Right lobe of liver (tissue), 6 donors: Measurements from ENCODE around the gene SLC38A10. TPM values are rescaled to one million over a fixed set of nuclear protein-coding genes. Genes with fewer than 3 reads are reported as not detected.
"Not testable (repeated sequence)": the region's sequence is repeated elsewhere in the genome, so short reads cannot be mapped to it uniquely, and the experiment has no call there.

Source experiments
- ATAC-seq, 4 donors: fragments of 200-7000 bp; cut with Tn5 transposase; one replicate each; pipeline ENCODE4 v1.9.1; 2020; ENCODE audit warnings: mild to moderate bottlenecking in 4 of 4, moderate library complexity in 4 of 4
- DNase-seq, 3 donors: peaks; one replicate each; pipeline ENCODE4 v3.0.0-alpha.2; 2020
- H3K27ac ChIP-seq, 3 donors: fragments of 200-600 bp; one replicate each; pipeline ENCODE4 v1.8.0; 2022
- H3K27me3 ChIP-seq, 2 donors: fragments of 200-600 bp; one replicate each; pipeline ENCODE4 v1.8.0; 2022
- H3K36me3 ChIP-seq, 4 donors: fragments of 200-600 bp; sonication (generic) in 1 of 4; one replicate each; pipeline versions ENCODE4 v1.5.1 to v1.8.0; 2017 to 2022; ENCODE audit warnings: control low read depth in 1 of 4
- H3K4me1 ChIP-seq, 4 donors: fragments of 200-600 bp; sonication (generic) in 1 of 4; one replicate each; pipeline versions ENCODE4 v1.5.1 to v1.8.0; 2017 to 2022; ENCODE audit warnings: control low read depth in 1 of 4
- H3K4me3 ChIP-seq, 3 donors: fragments of 200-600 bp; one replicate each; pipeline ENCODE4 v1.8.0; 2022
- H3K9me3 ChIP-seq, 4 donors: fragments of 200-600 bp; sonication (generic) in 1 of 4; one replicate each; pipeline versions ENCODE4 v1.5.1 to v1.8.0; 2017 to 2022; ENCODE audit warnings: control low read depth in 1 of 4
- CTCF ChIP-seq, 4 donors: fragments of 200-600 bp in 3 of 4; fragments of 450-650 bp in 1 of 4; IDR thresholded peaks; one replicate each; pipeline versions ENCODE4 v1.5.1 to v1.8.0; 2016 to 2022; ENCODE audit warnings: antibody characterized with exemption in 4 of 4, mild to moderate bottlenecking in 2 of 4
- POLR2A ChIP-seq: fragments of 450-650 bp; IDR thresholded peaks from one replicate; pipeline ENCODE4 v1.6.1; 2017; ENCODE audit warnings: antibody characterized with exemption, mild to moderate bottlenecking
- WGBS: methylation state at CpG from one replicate; pipeline ENCODE4 v1.1.6; 2018; ENCODE audit warnings: low coverage, low lambda C conversion rate; ENCODE audit not compliant: insufficient coverage; ENCODE audit errors: missing lambda C conversion rate; 5-methylcytosine and 5-hydroxymethylcytosine counted together
- intact Hi-C, 2 donors: fragments of 100-400 bp; cut with DNase I; formaldehyde crosslinking; loops; one replicate each; pipeline versions ENCODE4 v1.11.2 to v1.14.1; 2022
- total RNA-seq, 6 experiments: library from RNA; depleted of rRNA in 2 of 6; stranded (reverse); fragments of >200 nt in 2 of 6; fragmentation: NEBNext Ultra II Directional in 3 of 6; extraction: Animal tissue kit (Norgen Biotek cat#: 25700) in 3 of 6; gene quantifications; one replicate each; pipeline versions ENCODE4 v1.1.0 to v1.2.4, GENCODE V29; 2016 to 2023
- donor health status: DM: no; HTN: yes; CAD: no.
- donor health status: DM: no; HTN: no; CAD: no.
- donor health status: DM: no; HTN: no; CAD: no.
- donor health status: DM: no; HTN: yes; CAD: no.
- donor health status: DM: no; HTN: yes; CAD: no.

Gene SLC38A10
- total RNA-seq, 6 experiments from 2014 or later, result 60.9 to 104 (median 86.1) TPM

- whole genome bisulfite sequencing, result 82% methylated on average over 11 of the region's 19 CpGs
- Histone ChIP-seq H3K4me3 (no peak overlapping the region), H3K36me3 (no peaks in the 10 kb centered on the region), H3K4me1 (peaks cover 0 to 19% (median 4%) of the 10 kb centered on the region in 4 donors), H3K27me3 (no peaks in the 10 kb centered on the region), H3K27ac (no peak overlapping the region), H3K9me3 (no peaks in the 10 kb centered on the region)
- intact Hi-C loops, result no loop called here
- ATAC-seq (no peak), DNase-seq (no peak)
- TF ChIP-seq POLR2A (no peak), CTCF (IDR thresholded peaks at IDR 0.05) (no peak)
Observed at GRCh38 chr17:81310949-81311550, 15.9 kb upstream of the SLC38A10 start.

- intact Hi-C loops, result no loop called here
- Histone ChIP-seq H3K4me3 (peak overlapping the region in 2 of 3 donors; percentile 21 to 64), H3K36me3 (no peaks in the 10 kb centered on the region), H3K4me1 (peaks cover 0 to 19% (median 4%) of the 10 kb centered on the region in 4 donors), H3K27me3 (no peaks in the 10 kb centered on the region), H3K9me3 (no peaks in the 10 kb centered on the region), H3K27ac (peak overlapping the region; percentile 74 to 97 (median 93))
- TF ChIP-seq CTCF (IDR thresholded peaks at IDR 0.05), result no peak
- TF ChIP-seq POLR2A, result no peak
- WGBS, result no CpG with 5 or more reads among the region's 36 CpGs
- ATAC-seq (no peak), DNase-seq (no peak)
Observed at GRCh38 chr17:81309859-81310839, 15.0 kb upstream of the SLC38A10 start.

GRCh38 chr17:81309140-81309858, 14.2 kb upstream of the SLC38A10 start:
- Histone ChIP-seq H3K9me3 (no peaks in the 10 kb centered on the region), H3K27me3 (no peaks in the 10 kb centered on the region), H3K4me3 (peak overlapping the region; percentile 48 to 64 (median 58)), H3K4me1 (peaks cover 0 to 24% (median 6%) of the 10 kb centered on the region in 4 donors), H3K36me3 (no peaks in the 10 kb centered on the region), H3K27ac (peak overlapping the region; percentile 74 to 97 (median 93))
- 0% methylated on average over 16 of the region's 22 CpGs for WGBS
- intact Hi-C loops, result no loop called here
- ATAC-seq (peak; percentile 93 to 95 (median 94)), DNase-seq (peak; percentile 95 to 96 (median 95))
- TF ChIP-seq POLR2A (peak; percentile 65), CTCF (IDR thresholded peaks at IDR 0.05) (peak; percentile 48 to 79 (median 50))

DNA sequence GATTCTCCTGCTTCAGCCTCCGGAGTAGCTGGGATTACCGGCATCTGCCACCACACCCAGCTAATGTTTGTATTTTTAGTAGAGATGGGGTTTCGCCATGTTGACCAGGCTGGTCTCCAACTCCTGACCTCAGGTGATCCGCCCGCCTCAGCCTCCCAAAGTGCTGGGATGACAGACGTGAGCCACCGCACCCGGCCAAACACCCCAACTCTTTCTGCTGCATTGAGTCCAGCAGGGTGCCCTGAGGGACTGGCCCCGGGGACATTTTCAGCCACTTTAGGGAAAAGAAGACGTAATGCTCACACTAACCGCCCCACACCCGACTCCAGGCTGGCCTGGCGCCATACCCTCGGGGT, 13.7 kb upstream of the SLC38A10 start:
- H3K9me3 ChIP-seq, intact Hi-C loops, H3K36me3 ChIP-seq, DNase-seq, H3K27me3 ChIP-seq: not testable (repeated sequence)
- Histone ChIP-seq H3K4me3 (peak overlapping the region; percentile 48 to 64 (median 58)), H3K4me1 (peaks cover 0 to 29% (median 8%) of the 10 kb centered on the region in 4 donors), H3K27ac (peak overlapping the region; percentile 74 to 97 (median 93))
- peak; percentile 1 to 35 (median 28) for ATAC-seq
- WGBS, result 21% methylated on average over 8 of the region's 14 CpGs
